Measurements from ENCODE around the gene PRR30. TPM values are rescaled to one million over a fixed set of nuclear protein-coding genes. Genes with fewer than 3 reads are reported as not detected.

Gene PRR30
- total RNA-seq, 1 experiment from 2014 or later: not detected

DNA sequence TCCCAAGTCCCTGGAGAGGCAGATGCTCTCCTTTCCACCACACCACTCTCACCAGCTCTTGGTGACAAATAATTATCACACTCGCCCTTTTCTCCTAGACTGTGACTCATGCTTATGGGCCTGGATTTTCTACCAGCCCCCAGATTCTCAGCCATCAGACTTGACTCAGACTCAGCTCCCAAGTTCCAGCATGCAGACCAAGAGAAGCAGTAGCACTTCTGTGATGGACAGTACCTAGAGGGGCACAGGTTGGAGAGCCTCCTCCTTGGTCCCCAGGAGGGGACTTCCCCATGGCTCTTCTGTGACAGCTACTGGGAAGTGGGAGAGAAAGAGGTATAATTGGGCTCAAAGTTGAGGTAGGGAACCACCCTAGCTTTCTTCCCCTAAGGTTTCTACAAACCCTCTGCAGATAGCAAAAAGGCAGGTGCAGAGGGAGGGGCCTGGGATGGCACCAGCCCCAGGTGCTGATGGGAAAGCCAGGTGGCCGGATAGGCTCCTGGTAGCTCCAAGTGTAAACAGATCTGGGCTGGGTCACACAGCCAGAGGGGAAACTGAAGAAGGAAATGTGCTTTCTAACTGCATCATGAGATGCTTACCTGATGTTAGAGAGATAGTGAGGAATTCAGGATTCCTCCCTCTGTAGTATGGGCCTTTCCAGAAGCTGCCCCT is 13.7 kb upstream of the PRR30 start:
- Mint-ChIP-seq H3K27ac (ENCODE audit: low read depth, unreplicated experiment) (no peak overlapping the region), H3K27me3 (ENCODE audit: insufficient read depth, unreplicated experiment) (no peaks in the 10 kb centered on the region), H3K4me1 (ENCODE audit: insufficient read depth, unreplicated experiment) (no peaks in the 10 kb centered on the region), H3K4me3 (ENCODE audit: unreplicated experiment) (no peak overlapping the region), H3K36me3 (ENCODE audit: insufficient read depth, unreplicated experiment) (no peaks in the 10 kb centered on the region), H3K9me3 (ENCODE audit: unreplicated experiment) (no peaks in the 10 kb centered on the region)
- peak; percentile 18 for DNase-seq (ENCODE audit: unreplicated experiment)
- no TSS peak for BruUV-seq (replicated peaks)
- intact Hi-C loops (cut with micrococcal nuclease): no loop called here
- no peak for TF ChIP-seq CTCF (IDR thresholded peaks at IDR 0.05; ENCODE audit: unreplicated experiment)
- POLR2A ChIA-PET: interaction anchor here (0.6 to 1.1 kb wide), 2 partner anchors 25 to 27 kb away, joined by 3 read pairs; no protein-coding TSS in a partner anchor
- CTCF ChIA-PET: interaction anchor here (0.6 to 1.9 kb wide), 3 partner anchors 17 to 200 kb away, joined by 3 to 6 read pairs (median 3); no protein-coding TSS in a partner anchor

- POLR2A ChIA-PET: interaction anchor here (0.6 to 1.1 kb wide), 2 partner anchors 24 to 28 kb away, joined by 3 read pairs; no protein-coding TSS in a partner anchor
- no peak for TF ChIP-seq CTCF (IDR thresholded peaks at IDR 0.05; ENCODE audit: unreplicated experiment)
- no TSS peak for BruUV-seq (replicated peaks)
- no peaks in the 10 kb centered on the region for H3K36me3 Mint-ChIP-seq (ENCODE audit: insufficient read depth, unreplicated experiment)
- intact Hi-C loops (cut with micrococcal nuclease): no loop called here
- no peak overlapping the region for H3K27ac Mint-ChIP-seq (ENCODE audit: low read depth, unreplicated experiment)
- CTCF ChIA-PET: interaction anchor here (0.6 to 1.9 kb wide), 6 partner anchors 15 to 200 kb away, joined by 3 to 7 read pairs (median 3); no protein-coding TSS in a partner anchor
- no peaks in the 10 kb centered on the region for H3K9me3 Mint-ChIP-seq (ENCODE audit: unreplicated experiment)
- H3K4me3 Mint-ChIP-seq (ENCODE audit: unreplicated experiment): no peak overlapping the region
- peak; percentile 20 for DNase-seq (ENCODE audit: unreplicated experiment)
- H3K27me3 Mint-ChIP-seq (ENCODE audit: insufficient read depth, unreplicated experiment): no peaks in the 10 kb centered on the region
- no peaks in the 10 kb centered on the region for H3K4me1 Mint-ChIP-seq (ENCODE audit: insufficient read depth, unreplicated experiment)
Observed at GRCh38 chr2:27152102-27152795, 13.0 kb upstream of the PRR30 start.

- no peaks in the 10 kb centered on the region for H3K36me3 Mint-ChIP-seq (ENCODE audit: insufficient read depth, unreplicated experiment)
- no TSS peak for BruUV-seq (replicated peaks)
- ChIA-PET POLR2A (no interaction called here), CTCF (interaction anchor here (0.6 to 1.1 kb wide), 2 partner anchors 152 to 215 kb away, joined by 3 to 7 read pairs; no protein-coding TSS in a partner anchor)
- no peaks in the 10 kb centered on the region for H3K4me1 Mint-ChIP-seq (ENCODE audit: insufficient read depth, unreplicated experiment)
- intact Hi-C loops (cut with micrococcal nuclease): no loop called here
- H3K4me3 Mint-ChIP-seq (ENCODE audit: unreplicated experiment): no peak overlapping the region
- H3K27ac Mint-ChIP-seq (ENCODE audit: low read depth, unreplicated experiment): no peak overlapping the region
- DNase-seq (ENCODE audit: unreplicated experiment): no peak
- H3K9me3 Mint-ChIP-seq (ENCODE audit: unreplicated experiment): no peaks in the 10 kb centered on the region
- TF ChIP-seq CTCF (IDR thresholded peaks at IDR 0.05; ENCODE audit: unreplicated experiment): no peak
- H3K27me3 Mint-ChIP-seq (ENCODE audit: insufficient read depth, unreplicated experiment): no peaks in the 10 kb centered on the region
Observed at GRCh38 chr2:27150639-27151230, 11.5 kb upstream of the PRR30 start.
